ENCODE measurements around the gene GRPEL2.

GRPEL2 gene

DNA sequence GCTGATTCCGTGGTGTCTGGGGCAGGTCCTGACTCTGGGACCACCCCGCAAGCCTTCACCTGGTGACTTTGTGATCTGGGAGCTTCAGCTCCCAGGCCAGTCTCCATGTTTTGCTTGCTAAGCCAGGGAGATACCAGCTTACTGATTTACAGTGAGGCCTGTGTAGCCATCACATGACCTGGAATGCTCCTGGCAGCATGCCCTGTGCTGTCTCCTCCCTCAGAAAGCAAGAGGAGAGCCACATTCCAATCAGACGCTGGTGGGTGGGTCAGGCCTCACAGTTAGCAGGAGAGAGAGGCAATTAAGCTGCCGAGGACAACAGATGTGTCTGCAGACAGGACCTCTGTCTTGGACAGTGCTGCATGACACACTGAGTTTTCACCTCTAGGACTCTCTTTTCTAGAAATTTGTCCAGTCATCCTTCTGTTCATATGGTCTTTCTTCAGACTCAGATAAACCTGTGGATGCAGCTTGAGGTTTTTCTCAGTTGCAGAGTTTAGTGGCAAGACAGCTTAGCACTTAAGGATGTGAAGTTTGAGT lies 24.4 kb upstream of the GRPEL2 start:
- DNase-seq, result peak; percentile 77

DNA sequence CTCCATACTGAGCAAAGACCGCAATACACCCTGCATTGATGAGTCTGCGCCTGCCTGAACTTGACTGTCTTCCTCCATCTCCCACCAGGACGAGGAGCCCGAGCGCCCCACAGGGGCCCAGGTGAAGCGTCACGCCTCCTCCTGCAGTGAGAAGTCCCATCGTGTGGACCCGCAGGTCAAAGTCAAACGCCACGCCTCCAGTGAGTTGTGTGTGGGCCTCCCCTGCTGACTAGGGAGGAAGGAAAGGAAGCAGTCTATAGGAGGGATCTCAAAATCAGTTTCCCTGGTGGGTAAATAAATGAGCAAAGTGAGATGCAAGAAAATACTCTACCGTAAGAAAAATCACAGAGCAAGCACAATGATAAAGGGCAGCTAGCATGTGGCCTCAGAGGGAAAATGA lies 22.8 kb upstream of the GRPEL2 start:
- no peak for DNase-seq

DNA sequence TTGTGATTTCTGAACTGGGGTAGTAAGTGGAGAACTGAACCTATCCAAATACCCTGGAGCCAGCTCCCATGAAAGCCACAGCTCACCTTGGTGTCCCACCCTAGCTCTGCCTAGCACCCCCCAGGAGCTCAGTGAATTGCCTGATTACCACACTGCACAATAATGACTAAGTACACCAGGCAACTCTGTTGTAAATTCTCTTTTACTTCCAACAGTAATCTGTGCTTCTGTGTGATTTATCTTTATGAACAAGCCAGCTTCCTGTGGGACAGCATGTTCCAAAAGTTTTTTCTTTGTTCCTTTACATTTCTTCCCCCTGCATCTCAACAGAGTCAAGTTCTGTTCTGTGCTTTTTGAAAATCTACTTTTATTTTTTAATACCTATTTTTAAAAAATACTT lies 22.1 kb upstream of the GRPEL2 start:
- no peak for DNase-seq

DNA sequence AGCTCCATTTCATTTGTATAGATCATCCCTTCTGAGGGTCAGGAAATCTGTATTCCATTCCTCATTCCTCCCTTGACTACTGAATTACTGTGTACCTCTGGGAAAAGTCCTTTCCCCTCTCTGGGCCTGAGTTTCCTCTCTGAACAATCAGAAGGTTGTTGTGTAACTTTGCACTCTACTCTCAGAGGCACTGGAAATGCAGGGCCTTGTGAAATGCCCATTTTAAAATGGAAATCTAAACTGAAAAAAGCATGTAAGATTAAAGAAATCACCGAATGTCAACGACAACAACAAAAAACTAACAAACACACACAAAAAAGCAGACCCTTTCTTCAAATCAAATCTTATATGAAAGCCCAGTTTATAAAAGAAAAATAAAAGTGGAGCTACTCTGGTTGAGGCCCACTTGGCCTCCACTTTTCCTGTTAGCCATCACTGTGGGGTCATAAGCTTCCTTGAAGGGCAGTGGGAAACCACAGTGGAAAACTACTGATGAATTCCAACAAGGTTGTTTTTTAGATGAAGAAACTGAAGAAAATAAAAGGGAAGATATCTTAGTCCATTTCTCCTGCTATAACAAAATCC lies 21.6 kb upstream of the GRPEL2 start:
- no peak for DNase-seq

DNA sequence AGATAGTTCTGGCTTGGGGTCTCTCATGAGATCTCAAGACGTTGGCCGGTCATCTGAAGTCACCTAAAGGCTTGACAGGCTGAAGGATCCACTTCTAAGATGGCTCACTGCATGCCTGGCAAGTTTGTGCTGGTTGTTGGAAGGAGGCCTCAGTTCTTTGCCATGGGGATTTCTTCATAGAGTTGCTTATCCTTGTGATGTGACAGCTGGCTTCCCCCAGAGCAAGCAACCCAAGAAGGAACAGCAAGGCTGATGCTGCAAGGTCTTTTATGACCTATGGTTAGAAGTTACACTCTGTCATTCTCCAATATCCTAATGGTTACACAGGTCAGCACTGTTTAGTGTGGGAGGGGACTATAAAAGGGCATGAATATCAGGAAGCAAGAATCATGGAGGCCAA lies 20.7 kb upstream of the GRPEL2 start:
- no peak for DNase-seq

DNA sequence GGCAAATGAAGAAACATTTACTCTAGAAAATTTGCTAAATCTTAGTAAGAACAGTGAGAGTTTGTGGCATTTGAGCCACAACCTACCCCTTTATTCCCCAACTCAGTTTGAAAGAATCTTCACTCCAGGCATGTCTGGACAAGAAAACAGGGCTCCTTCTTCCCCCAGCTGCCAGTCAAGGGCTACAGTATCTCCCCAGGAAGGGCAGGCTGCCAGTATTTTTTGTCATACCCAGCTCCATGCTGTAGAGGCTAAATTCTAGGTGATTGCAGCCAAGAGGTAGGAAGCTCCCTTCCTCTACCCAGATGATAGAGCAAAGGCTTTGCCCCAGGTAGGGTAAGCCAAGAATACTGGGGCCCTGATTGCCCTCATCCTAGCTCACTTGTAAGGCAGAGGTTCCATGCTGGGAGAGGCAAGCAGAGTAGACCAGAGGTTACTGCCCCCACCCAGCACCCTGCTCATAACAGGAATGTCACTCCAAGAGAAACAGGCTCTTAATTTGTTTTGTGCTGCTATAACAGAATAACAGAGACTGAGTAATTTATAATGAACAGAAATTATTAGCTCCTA lies 20.0 kb upstream of the GRPEL2 start:
- peak; percentile 68 for DNase-seq

DNA sequence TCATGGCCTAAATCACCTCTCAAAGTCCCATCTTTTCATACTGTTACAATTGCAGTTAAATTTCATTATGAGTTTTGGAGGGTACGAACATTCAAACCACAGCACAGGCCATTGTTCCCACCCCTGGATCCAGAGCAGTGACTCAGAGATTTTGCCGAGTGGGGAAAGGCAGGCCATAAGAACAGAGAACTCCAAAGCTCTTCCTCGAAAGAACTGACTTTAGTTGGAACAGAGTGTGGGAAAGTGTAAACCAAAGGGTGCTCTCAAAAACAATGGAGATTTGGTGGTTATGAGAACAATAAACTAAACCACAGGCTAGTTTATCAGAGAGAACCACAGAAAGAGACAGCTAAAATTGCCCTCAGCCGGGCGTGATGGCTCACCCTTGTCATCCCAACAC lies 19.4 kb upstream of the GRPEL2 start:
- no peak for DNase-seq

DNA sequence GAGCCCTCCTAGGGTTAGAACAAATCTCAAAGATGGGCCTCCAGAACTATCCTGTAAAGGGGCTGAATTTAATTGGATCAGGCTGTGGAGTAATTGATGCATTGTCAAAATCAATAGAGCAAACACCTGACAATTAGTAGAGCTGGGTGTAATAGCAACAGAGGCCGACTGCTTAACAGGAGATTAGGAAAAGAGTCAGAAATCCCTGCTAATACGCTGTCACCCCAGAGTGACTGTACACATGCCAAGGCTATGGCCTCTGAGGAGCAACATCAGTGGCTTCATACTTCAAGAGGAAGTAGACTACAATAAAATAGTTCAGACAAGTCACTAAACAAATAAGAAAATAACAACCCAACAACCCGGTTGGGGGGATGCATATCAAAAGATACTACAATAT lies 18.7 kb upstream of the GRPEL2 start:
- no peak for DNase-seq

DNA sequence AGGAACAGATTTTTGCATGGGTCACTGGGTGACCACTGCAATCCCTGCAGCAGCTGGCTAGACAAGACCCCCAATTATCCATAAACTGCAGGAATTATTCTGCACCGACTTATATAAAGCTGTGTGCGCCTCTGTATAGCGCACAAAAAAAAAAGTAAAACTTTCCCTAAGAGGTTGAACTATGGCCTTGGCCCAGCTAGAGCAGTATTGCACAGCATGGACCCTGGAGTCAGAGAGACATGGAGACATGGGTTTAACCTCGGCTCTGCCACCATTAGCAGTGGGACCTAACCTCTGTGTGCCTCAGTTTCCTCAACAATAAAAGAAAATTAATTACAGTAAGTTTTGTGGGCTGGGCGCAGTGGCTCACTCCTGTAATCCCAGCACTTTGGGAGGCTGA lies 17.1 kb upstream of the GRPEL2 start:
- no peak for DNase-seq

DNA sequence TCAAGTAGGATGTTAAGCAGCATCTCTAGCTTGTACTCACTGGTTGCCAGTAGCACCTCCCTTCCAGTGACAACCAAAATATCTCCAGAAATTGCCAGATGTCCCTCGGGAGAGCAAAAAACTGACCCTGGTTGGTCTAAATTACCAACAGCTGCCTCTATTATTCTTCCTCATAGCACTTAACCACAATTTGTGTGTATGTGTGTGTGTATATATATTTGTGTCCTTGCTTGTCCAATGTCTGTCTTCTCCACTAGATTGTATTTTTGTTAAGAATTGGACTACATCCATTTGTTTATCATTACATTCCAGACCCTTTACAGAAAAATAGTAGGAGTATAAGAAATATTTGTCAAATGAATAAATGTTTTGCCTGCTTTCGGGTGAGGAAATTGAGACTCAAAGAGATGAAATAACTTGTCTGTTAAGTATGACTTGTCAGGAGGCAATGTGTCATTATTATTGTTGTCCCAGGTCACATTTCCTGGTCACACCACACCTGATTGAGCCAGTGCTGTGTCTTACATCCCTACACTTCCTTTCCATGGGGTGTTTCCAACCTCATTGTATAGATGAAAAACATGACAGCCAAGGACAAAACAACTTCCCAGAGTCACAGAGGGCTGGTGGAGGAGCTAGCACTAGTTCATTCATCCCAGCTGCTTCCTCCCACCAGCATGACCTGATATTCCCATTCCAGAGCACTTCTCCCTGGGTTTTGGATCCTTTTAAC lies 11.4 kb upstream of the GRPEL2 start:
- no peak for DNase-seq

DNA sequence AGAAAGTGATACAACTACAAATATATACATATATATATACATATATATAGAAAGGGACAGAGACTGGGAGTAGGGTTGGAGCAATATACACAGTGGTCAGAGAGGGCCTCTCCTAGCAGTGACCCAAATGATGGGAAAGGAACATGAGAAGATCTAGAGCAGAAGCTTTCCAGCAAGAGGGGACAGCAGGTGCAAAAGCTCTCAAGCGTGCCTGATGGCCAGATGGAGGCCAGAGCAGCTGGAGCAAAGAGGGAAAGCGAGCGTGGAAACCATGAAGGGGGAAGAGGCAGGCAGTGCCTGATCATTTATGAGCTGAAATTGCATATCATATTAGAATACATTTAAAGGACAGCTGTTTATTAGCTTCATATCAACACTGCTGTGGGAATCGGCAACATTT lies 7.6 kb upstream of the GRPEL2 start:
- no peak for DNase-seq

DNA sequence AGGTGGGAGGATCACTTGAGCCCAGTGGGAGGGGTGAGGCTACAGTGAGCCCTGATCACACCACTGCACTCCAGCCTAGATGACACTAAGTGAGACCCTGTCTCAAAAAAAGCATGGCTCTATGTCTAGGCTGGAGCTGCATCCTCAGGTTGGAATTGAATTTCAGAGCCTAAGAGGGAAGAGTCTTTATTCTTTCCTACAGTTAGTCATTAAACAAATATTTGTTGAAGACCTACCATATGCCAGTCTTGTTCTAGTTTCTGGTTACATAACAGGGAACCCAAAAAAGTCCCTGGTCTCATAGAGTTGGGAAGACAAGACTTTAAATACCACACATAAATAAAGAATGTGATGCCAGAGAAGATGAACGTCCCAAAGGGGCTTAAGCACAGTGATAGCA lies 6.9 kb upstream of the GRPEL2 start:
- no peak for DNase-seq

DNA sequence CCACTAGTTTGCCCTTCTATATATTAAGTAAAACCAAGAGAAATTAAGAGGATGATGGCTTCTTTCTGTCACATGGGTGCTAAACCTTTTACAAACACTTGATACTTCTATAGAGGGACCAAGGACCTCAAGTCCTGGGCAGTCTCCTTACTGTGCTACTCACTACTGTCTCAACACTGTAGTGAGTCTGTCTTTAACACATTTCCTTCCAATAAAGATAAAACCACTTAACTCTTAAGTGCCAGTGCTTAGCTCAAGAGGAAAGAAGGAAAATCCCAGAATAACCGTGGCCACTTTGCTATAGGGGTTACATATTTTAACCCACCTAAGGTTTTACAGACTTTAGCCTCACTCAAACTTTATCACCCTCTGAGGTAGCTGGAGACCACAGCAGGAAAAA lies 4.4 kb upstream of the GRPEL2 start:
- DNase-seq, result no peak

DNA sequence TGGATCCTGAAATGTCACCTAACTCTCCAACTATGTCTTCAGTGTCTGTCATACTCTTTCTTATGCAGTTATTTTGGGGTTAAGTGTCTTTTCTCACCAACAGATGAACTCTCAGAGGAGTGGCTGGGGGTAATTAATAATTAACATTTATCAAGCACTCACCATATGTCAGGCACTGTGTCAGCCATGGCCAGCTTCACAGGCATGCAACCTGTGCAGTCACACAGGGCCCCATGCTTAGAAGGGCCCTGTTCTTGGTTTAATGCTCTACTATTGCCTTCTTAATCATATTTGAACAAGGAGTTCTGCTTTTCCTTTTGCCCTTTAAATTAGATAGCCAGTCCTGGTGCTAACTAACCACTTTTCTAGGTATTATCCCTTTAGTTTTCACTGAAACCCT lies 3.4 kb upstream of the GRPEL2 start:
- DNase-seq, result no peak

DNA sequence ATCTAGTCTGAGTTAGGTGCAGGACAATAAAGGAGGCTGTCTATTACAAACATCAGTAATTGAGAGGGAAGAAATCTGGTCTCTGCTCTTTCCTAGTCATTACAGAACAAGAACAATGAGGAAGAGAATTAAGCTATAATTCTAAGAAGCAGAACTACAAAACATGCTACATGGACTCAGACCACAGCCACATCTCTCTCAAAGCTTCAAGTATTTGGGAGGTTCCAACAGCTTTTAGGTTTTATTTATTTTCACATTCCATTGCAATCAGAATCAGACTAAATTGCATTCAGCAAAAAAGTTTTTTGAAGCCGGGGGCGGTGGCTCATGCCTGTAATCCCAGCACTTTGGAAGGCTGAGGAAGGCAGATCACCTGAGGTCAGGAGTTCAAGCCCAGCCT lies 1.1 kb upstream of the GRPEL2 start:
- no peak for DNase-seq

DNA sequence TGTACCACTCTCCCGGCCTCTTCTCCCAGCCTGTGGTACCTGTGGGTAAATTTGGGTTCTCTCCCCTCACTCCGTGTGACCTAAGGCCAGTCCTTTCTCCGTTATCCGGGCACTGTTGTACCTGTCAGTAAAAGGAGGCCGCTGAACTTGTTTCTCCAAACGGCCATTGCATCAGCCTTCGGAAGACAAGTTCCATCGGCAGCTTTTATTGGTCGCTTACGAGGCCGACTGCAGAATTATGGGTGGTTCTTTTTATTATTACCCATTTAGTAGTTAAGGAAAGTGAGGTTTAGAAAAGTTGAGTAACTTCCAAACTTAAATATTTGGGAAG lies 558 bp downstream of the GRPEL2 start:
- no peak for DNase-seq

DNA sequence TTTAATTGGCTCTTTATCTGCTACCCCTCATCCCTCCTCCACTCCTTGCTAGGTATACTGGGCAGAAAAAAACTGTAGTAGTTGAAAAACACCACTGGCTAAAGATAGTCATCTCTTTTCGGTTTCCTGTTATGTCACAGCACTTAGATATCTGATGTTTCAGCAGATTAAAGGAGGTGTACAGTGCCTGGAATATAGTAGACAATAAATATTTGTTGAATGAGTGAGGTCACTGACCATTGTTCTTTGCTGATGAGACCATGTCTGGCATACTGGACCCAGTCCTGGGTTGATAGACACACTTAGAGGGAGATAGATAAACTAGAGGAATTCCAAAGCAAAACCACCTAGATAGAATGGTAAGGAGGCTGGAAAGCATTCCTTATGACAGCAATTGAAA lies 3.2 kb downstream of the GRPEL2 start:
- no peak for DNase-seq

DNA sequence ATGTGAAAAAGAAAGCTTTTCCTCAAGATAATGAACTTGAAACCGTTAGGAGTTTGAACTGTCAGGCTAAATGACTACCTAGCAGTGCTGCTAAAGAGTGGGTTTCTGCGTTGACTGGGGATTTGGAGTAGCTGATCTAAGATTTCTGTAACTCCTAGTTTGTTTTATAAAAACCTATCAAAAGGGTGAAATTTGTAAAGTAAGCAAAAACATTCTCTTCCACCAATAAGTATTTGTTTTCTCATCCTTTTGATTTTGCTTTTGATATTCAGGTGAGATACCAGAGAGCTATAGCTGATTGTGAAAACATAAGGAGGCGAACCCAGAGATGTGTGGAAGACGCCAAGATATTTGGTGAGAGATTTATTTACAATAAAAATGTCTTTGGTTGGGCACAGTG lies 4.1 kb downstream of the GRPEL2 start:
- DNase-seq, result no peak

DNA sequence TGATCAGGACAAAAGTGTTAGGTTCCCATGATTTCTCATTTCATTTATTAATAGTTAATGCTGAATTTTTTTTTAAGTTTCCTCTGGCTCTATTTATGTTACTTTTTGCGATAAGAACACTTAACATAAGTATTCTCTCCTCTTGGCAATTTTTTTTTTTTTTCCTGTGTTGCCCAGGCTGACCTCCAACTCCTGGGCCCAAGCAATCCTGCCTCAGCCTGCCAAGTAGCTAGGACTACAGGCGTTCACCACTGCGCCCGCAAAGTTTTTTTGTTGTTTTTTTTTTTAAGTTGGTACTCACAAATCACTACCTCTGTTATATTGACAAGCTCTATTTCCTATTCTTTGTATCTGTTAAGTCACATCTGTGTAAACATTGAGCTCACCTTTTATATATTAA lies 6.9 kb downstream of the GRPEL2 start:
- no peak for DNase-seq

DNA sequence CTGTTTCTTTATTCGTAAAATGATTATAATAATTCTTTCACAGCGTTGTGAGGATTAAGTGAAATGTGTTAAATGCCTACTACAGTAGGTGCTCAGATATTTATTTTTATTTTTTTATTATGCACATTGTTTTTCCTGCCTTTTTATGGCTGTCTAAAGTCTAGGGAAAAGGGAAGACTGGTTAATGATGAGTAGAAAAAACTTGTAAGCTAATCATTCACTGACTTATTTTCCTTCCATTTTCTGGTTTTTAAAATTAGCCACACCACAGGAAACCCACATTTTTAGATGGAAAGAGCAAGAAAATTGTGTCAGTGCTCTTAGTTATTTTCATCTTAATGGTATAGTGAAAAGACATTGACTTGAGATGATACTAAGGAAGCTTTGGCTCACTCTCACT lies 8.6 kb downstream of the GRPEL2 start:
- DNase-seq, result no peak

DNA sequence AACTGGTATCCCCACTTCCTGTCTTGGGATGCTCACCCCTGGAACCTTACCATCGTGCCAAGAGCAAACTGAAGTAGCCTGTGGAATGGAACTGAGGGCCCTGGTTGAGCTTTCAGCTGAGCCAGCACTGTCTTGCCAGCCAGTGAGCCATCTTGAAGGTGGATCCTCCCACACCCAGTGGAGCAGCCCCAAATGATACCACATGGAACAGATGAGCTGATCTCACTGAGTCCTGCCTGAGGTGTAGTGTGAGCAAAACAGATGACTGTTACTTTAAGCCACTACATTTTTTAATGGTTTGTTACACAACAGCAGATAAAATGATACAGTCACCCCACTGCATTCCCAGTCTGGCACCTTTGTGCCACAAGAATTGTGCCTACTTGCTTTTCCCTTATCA lies 10.4 kb downstream of the GRPEL2 start:
- no peak for DNase-seq

DNA sequence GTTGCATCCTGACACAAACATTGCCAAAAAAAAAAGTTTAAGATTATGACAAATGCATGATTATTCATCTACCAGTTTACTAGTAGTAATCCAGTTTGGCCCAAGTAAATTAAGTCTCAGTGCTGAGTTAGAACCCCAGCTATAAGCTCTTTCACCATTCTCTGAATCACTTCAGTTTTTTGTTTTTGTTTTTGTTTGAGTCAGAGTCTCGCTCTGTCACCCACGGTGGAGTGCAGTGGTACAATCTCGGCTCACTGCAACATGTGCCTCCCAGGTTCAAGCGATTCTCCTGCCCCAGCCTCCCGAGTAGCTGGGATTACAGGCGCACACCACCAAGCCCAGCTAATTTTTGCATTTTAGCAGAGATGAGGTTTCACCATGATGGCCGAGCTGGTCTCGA lies 11.1 kb downstream of the GRPEL2 start:
- DNase-seq, result no peak

DNA sequence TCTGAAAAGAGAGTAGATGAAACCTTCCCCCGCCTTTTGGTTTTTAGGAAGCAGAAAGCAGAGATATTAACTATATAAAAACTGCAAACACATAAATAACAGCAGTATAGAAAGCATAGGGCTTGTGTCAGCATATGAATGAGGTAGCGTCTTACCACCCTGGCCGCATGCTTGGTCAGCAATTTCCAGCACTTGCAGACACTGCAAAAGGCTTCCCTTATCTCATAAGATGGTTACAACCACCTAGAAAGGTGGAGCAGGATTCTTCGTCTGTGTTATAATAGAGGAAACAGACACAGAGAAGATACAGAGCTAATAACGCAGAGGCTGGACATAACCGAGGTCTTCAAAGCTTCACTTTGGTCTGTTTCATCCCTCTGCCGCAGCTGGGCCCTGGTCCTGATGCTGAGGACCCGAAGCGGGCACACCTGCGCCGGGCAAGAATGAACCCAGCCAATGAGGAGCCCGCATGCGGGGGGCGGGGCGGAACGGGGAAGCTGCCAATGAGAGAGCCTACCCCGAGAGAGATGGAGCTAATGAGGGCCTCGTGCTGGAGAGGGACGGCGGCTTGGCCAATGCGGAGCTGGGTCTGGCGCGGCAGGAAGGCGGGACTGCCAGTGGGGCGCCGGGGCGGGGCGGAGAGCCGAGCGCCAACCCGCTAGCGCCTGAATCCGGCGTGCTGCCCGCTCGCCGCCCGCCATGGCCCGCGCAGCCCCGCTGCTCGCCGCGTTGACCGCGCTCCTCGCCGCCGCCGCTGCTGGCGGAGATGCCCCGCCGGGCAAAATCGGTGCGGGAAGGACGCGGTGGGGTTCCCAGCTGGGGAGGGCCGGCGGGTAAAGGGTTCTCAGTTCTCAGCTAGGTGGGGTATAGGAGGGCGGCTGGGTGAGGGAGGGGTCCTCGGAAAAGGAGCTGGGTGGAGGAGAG lies 12.3 kb downstream of the GRPEL2 start, which contains the start of gene PCYOX1L:
Gene PCYOX1L (plus strand): TSS at position 677 of the 924 bp plus-strand sequence. CDS start 23 bp downstream, at position 700.
- DNase-seq, result peak; percentile 85

DNA sequence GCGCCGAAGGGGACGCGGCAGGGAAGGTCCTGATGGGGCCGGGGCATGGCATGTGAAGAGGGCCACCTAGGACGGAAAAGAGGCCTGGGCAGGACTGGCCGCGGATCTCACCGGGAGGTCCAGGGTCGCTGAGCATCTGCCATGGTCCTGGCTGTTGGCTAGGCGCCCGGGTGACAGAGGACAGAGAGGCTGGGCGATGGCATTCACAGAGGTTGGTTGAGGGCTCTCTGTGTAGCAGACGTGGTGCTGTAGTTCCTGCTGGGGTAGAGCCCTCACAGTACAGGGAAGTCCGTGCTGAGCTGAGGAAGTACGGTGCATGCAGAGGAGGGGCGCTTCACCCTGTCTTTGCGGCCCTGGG lies 13.0 kb downstream of the GRPEL2 start:
- peak; percentile 33 for DNase-seq
